Endothelial cell of umbilical vein (primary cell): ENCODE data around the gene USP36. TPM values are rescaled to one million over a fixed set of nuclear protein-coding genes. Genes with fewer than 3 reads are reported as not detected.

Source experiments
- BruUV-seq: library from RNA; stranded (reverse); fragments of 400-500 nt; replicated peaks from 2 replicates; lab custom pipeline; 2021; lab: Mats Ljungman, UMichigan
- CTCF ChIA-PET: fragments of 300-600, 350-600 bp; sonication (Branson Sonifier 250); formaldehyde crosslinking; loops from one replicate; lab custom pipeline; 2021; ENCODE audit warnings: antibody characterized with exemption, inconsistent platforms; lab: Charles Lee
- POLR2A ChIA-PET: fragments of 300-600, 350-600 bp; sonication (Branson Sonifier 250); formaldehyde crosslinking; loops from one replicate; lab custom pipeline; 2021; ENCODE audit warnings: antibody characterized with exemption, inconsistent platforms; lab: Charles Lee
- DNase-seq: peaks from one replicate; pipeline ENCODE4 v3.0.0-alpha.2; 2011; ENCODE audit warnings: low read depth, low spot score
- FAIRE-seq: peaks from 2 replicates; lab custom pipeline; 2011; peaks lifted over from hg19 to GRCh38; lab: Jason Lieb, UNC
- H2AFZ ChIP-seq: 2 replicates; pipeline ENCODE4 v1.6.0; 2012; ENCODE audit warnings: low read depth, low read length, control low read depth, inconsistent platforms
- H3K27ac ChIP-seq: 2 replicates; pipeline ENCODE4 v1.5.1; 2011; ENCODE audit warnings: low read depth, mild to moderate bottlenecking, control low read depth, low read length, moderate library complexity; ENCODE audit not compliant: insufficient read depth
- H3K27me3 ChIP-seq, 2 experiments: 2 replicates each; pipeline versions ENCODE4 v1.6.0 to v1.6.1; 2011; ENCODE audit warnings: low read length in 2 of 2, mixed read lengths in 1 of 2; ENCODE audit not compliant: control insufficient read depth in 2 of 2, insufficient read depth in 2 of 2
- H3K36me3 ChIP-seq, 2 experiments: 2 replicates in 1 of 2; 3 replicates in 1 of 2; pipeline ENCODE4 v1.5.1; 2011; ENCODE audit warnings: low read length in 2 of 2, mild to moderate bottlenecking in 1 of 2, moderate library complexity in 1 of 2; ENCODE audit not compliant: control insufficient read depth in 2 of 2, insufficient read depth in 2 of 2; ENCODE audit errors: extremely low read depth in 1 of 2
- H3K4me1 ChIP-seq: 3 replicates; pipeline ENCODE4 v1.5.1; 2011; ENCODE audit warnings: mild to moderate bottlenecking, low read length; ENCODE audit not compliant: control insufficient read depth, insufficient read depth; ENCODE audit errors: extremely low read depth
- H3K4me2 ChIP-seq: 2 replicates; pipeline ENCODE4 v1.6.1; 2011; ENCODE audit warnings: low read length, control low read depth, mixed read lengths; ENCODE audit not compliant: insufficient read depth
- H3K4me3 ChIP-seq, 3 experiments: fragments of 200-600 bp in 1 of 3; sonication (generic), shearing (Covaris generic) in 1 of 3; replicated peaks in 1 of 3; 2 replicates each; pipeline ENCODE4 v1.5.1; 2011 to 2016; ENCODE audit warnings: control low read depth in 3 of 3, low read length in 3 of 3, mild to moderate bottlenecking in 2 of 3, inconsistent platforms in 1 of 3, low read depth in 1 of 3, moderate library complexity in 1 of 3; ENCODE audit not compliant: insufficient read depth in 1 of 3
- H3K79me2 ChIP-seq: 2 replicates; pipeline ENCODE4 v1.6.0; 2012; ENCODE audit warnings: low read length, inconsistent platforms; ENCODE audit not compliant: control insufficient read depth, insufficient read depth
- H3K9ac ChIP-seq: replicated peaks from 2 replicates; pipeline ENCODE3; 2011; ENCODE audit warnings: low read length, control low read depth; ENCODE audit not compliant: insufficient read depth; ENCODE audit errors: extremely low read depth
- H3K9me1 ChIP-seq: replicated peaks from 3 replicates; pipeline ENCODE4 v1.6.0; 2011; ENCODE audit warnings: mild to moderate bottlenecking, low read length; ENCODE audit not compliant: control insufficient read depth, insufficient read depth; ENCODE audit errors: extremely low read depth
- H3K9me3 ChIP-seq: replicated peaks from 2 replicates; pipeline ENCODE4 v1.5.1; 2012; ENCODE audit warnings: low read length, inconsistent platforms; ENCODE audit not compliant: control insufficient read depth, insufficient read depth
- H4K20me1 ChIP-seq: replicated peaks from 2 replicates; pipeline ENCODE3; 2011; ENCODE audit warnings: mild to moderate bottlenecking, low read length; ENCODE audit not compliant: control insufficient read depth, insufficient read depth; ENCODE audit errors: extremely low read depth
- CTCF ChIP-seq, 2 donors: IDR thresholded peaks; 1 replicate in 1 of 2; 2 replicates in 1 of 2; pipeline ENCODE4 v1.5.1; 2011; ENCODE audit warnings: low read length in 2 of 2, mild to moderate bottlenecking in 2 of 2, moderate library complexity in 2 of 2, control low read depth in 1 of 2, inconsistent platforms in 1 of 2, low read depth in 1 of 2; ENCODE audit not compliant: insufficient read depth in 1 of 2; ENCODE audit errors: extremely low read depth in 1 of 2
- EZH2 ChIP-seq: IDR thresholded peaks from 2 replicates; pipeline ENCODE4 v1.6.1; 2012; ENCODE audit warnings: borderline replicate concordance, low read depth, mild to moderate bottlenecking, moderate library complexity, low read length, inconsistent platforms; ENCODE audit not compliant: severe bottlenecking
- FOS ChIP-seq: IDR thresholded peaks from 2 replicates; pipeline ENCODE4 v1.6.1; 2011; ENCODE audit warnings: mild to moderate bottlenecking, low read length, moderate library complexity, borderline replicate concordance; ENCODE audit not compliant: insufficient read depth
- GATA2 ChIP-seq: IDR thresholded peaks from 2 replicates; pipeline ENCODE4 v1.7.0; 2011; ENCODE audit warnings: low read depth, mild to moderate bottlenecking, moderate library complexity, mixed read lengths, low read length; ENCODE audit not compliant: insufficient read length, insufficient read depth
- JUN ChIP-seq: IDR thresholded peaks from 2 replicates; pipeline ENCODE4 v1.6.1; 2011; ENCODE audit warnings: borderline replicate concordance, low read depth; ENCODE audit not compliant: insufficient read length, insufficient read depth
- MAX ChIP-seq: IDR thresholded peaks from 2 replicates; pipeline ENCODE4 v1.6.1; 2011; ENCODE audit not compliant: insufficient read depth, insufficient read length
- MYC ChIP-seq: IDR thresholded peaks from one replicate; pipeline ENCODE4 v1.6.1; 2011; ENCODE audit warnings: mild to moderate bottlenecking, low read depth, low read length
- POLR2A ChIP-seq: IDR thresholded peaks from 2 replicates; pipeline ENCODE4 v1.6.1; 2012; ENCODE audit warnings: low read depth, mild to moderate bottlenecking, control low read depth, low read length
- POLR2AphosphoS5 ChIP-seq: IDR thresholded peaks from 2 replicates; pipeline ENCODE4 v1.6.1; 2012; ENCODE audit warnings: low read depth, mild to moderate bottlenecking, control low read depth, low read length, moderate library complexity; ENCODE audit not compliant: insufficient read depth
- dilution Hi-C: fragments of 300-500 bp; cut with MboI; formaldehyde crosslinking; loops from one replicate; pipeline ENCODE4 v1.15.0; 2019; ENCODE audit warnings: low sequenced_read_pairs; ENCODE audit not compliant: extremely low pct_ligation_motif_present
- intact Hi-C: fragments of 100-400 bp; cut with micrococcal nuclease; formaldehyde crosslinking; loops from one replicate; pipeline ENCODE4 v1.10.0; 2022
- polyA plus RNA-seq, 4 experiments: library from polyadenylated mRNA; depleted of rRNA in 3 of 4; stranded (reverse) in 3 of 4; unstranded in 1 of 4; fragments of >200 nt; gene quantifications; 2 replicates each; pipeline versions ENCODE4 v1.2.1 to v1.2.3, GENCODE V29; 2011 to 2012; ENCODE audit warnings: missing spikeins in 1 of 4
- total RNA-seq: library from RNA; stranded (reverse); gene quantifications from 2 replicates; pipeline ENCODE4 v1.2.3, GENCODE V29; 2021

Gene USP36
- total and polyA plus RNA-seq, 2 donors (not counting 3 experiments of a cell fraction or from before 2014, with no cell fraction given): 29.8 to 46.6 TPM

- dilution Hi-C loops: no loop called here
- POLR2A ChIA-PET: no interaction called here
- Histone ChIP-seq H3K27me3 (no peaks in the 10 kb centered on the region), H3K4me2 (no peak overlapping the region), H3K27ac (no peak overlapping the region), H3K4me3 (no peak overlapping the region), H4K20me1 (no peaks in the 10 kb centered on the region), H3K9me1 (no peaks in the 10 kb centered on the region), H3K9me3 (no peaks in the 10 kb centered on the region), H3K79me2 (peaks cover 19% of the 10 kb centered on the region), H2AFZ (no peak overlapping the region), H3K4me1 (peaks cover 28% of the 10 kb centered on the region), H3K9ac (no peak overlapping the region), H3K36me3 (peaks cover 0 to 2% of the 10 kb centered on the region in 2 experiments)
- intact Hi-C loops: no loop called here
- DNase-seq (no peak), FAIRE-seq (no peak)
- TF ChIP-seq FOS: no peak
- no peak for TF ChIP-seq MAX
- TF ChIP-seq JUN: no peak
- TF ChIP-seq CTCF (IDR thresholded peaks at IDR 0.05; ENCODE audit: extremely low read depth in 1 of 2, insufficient read depth in 1 of 2, low read depth in 1 of 2, low read length in 2 of 2): no peak
- no peak for TF ChIP-seq POLR2AphosphoS5
- TF ChIP-seq POLR2A: no peak
- no peak for TF ChIP-seq EZH2
- TF ChIP-seq GATA2: no peak
- no peak for TF ChIP-seq MYC
- CTCF ChIA-PET: interaction anchor here (1.0 to 1.4 kb wide), 2 partner anchors 20 to 30 kb away, joined by 3 to 5 read pairs; no protein-coding TSS in a partner anchor
- BruUV-seq: no TSS peak
These were observed 45.3 kb upstream of the USP36 start for GRCh38 chr17:78885956-78886355.
